Measurements from ENCODE around the gene YPEL3.
"Not testable (repeated sequence)": the region's sequence is repeated elsewhere in the genome, so short reads cannot be mapped to it uniquely, and the experiment has no call there.

YPEL3 gene

DNA sequence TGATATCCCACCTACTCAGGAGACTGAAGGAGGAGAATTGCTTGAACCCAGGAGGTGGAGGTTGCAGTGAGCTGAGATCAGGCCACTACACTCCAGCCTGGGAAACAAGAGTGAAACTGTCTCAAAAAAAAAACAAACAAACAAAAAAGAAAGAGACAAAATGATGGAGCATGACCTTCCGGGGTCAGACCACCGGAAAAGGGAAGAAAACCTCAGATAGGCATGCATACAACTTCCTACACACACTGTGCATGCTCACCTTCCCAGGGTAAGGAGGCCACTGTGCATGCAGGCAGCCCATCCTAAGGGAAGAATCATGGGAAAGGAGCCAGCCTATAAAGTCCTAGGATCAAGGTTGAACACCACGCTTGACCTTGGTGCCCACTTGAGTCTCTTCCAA lies 36.6 kb upstream of the YPEL3 start:
- DNase-seq (ENCODE audit: extremely low spot score): no peak
- CTCF ChIA-PET: no interaction called here
- POLR2A ChIA-PET: no interaction called here
- TF ChIP-seq FOXM1 (IDR thresholded peaks at IDR 0.05; ENCODE audit: borderline replicate concordance) (no peak), NFRKB (IDR thresholded peaks at IDR 0.05) (no peak), SUZ12 (IDR thresholded peaks at IDR 0.05) (no peak), TARDBP (IDR thresholded peaks at IDR 0.05) (no peak), L3MBTL2 (conservative IDR thresholded peaks at IDR 0.05) (no peak), ELF4 (IDR thresholded peaks at IDR 0.05) (no peak), BHLHE40 (IDR thresholded peaks at IDR 0.05; ENCODE audit: borderline replicate concordance) (no peak), ZNF384 (IDR thresholded peaks at IDR 0.05) (no peak), SP1 (IDR thresholded peaks at IDR 0.05) (no peak)
- TF ChIP-seq, protein P1, sequence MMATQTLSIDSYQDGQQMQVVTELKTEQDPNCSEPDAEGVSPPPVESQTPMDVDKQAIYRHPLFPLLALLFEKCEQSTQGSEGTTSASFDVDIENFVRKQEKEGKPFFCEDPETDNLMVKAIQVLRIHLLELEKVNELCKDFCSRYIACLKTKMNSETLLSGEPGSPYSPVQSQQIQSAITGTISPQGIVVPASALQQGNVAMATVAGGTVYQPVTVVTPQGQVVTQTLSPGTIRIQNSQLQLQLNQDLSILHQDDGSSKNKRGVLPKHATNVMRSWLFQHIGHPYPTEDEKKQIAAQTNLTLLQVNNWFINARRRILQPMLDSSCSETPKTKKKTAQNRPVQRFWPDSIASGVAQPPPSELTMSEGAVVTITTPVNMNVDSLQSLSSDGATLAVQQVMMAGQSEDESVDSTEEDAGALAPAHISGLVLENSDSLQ (IDR thresholded peaks at IDR 0.05): no peak

DNA sequence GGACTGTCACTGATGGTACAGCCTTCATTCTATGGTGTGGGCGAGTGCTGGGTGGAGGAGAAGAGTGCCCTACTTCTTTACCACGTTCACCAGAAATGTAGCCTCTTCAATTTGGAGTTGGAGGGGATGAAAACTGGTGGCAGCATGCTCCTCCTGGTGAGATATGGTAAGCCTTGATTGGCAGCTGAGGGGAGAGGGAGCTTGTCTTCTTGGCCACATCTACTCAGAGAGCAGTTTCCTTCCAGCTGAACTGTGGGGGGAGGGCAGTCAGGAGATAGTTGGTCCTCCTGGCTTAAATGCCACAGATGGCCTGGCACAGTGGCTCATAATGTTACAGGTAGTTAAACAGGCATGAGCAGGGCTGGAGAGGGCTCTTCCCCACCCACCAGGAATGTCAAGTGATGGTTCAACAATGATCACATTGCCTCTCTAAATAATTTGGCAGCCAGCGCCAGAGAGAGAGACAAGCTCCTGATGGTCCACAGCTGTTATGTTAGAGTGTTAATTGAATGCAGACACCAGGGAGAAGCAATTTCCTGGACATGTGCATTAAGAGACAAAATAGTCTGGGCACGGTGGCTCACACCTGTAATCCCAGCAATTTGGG lies 36.0 kb upstream of the YPEL3 start:
- no peak for DNase-seq (ENCODE audit: extremely low spot score)
- ChIA-PET POLR2A (no interaction called here), CTCF (interaction anchor here (0.8 kb wide), 1 partner anchor 20 kb away, joined by 4 read pairs; no protein-coding TSS in a partner anchor)
- TF ChIP-seq ARNT (IDR thresholded peaks at IDR 0.05) (no peak), ELF4 (IDR thresholded peaks at IDR 0.05) (no peak), HDGF (IDR thresholded peaks at IDR 0.05; ENCODE audit: borderline replicate concordance) (no peak), FOXK2 (IDR thresholded peaks at IDR 0.05) (no peak), ZNF384 (IDR thresholded peaks at IDR 0.05) (no peak), TARDBP (IDR thresholded peaks at IDR 0.05) (no peak), NFRKB (IDR thresholded peaks at IDR 0.05) (no peak), FOXM1 (IDR thresholded peaks at IDR 0.05; ENCODE audit: borderline replicate concordance) (no peak), SP1 (IDR thresholded peaks at IDR 0.05) (no peak), FOXA1 (IDR thresholded peaks at IDR 0.05) (no peak), BHLHE40 (IDR thresholded peaks at IDR 0.05; ENCODE audit: borderline replicate concordance) (no peak), CTBP1 (IDR thresholded peaks at IDR 0.05; ENCODE audit: borderline replicate concordance) (no peak), LEF1 (IDR thresholded peaks at IDR 0.05; ENCODE audit: borderline replicate concordance) (no peak), SUZ12 (IDR thresholded peaks at IDR 0.05) (no peak), L3MBTL2 (conservative IDR thresholded peaks at IDR 0.05) (no peak)
- TF ChIP-seq, protein P1 (IDR thresholded peaks at IDR 0.05): no peak

DNA sequence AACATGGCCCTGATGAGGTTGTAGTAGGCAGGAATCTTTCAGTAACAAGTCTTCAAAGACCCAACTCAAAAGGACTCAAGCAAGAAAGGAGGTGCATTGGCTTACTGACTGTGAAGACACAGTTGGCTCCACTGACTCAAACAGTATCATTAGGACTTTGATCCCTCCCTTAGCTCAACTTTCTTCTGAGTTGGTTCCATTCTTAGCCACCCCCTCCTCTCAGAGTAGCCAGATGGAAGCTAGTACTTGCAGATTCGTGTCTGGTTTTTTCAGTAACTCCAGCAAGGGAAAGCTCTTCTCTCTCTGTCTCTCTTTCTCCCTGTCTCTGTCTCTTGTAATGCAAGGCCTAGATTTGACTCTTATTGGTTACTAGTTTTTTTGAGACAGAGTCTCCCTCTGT lies 32.0 kb upstream of the YPEL3 start:
- TF ChIP-seq SP1 (IDR thresholded peaks at IDR 0.05): no peak
- no peak for TF ChIP-seq FOXA1 (IDR thresholded peaks at IDR 0.05)
- no peak for TF ChIP-seq ARNT (IDR thresholded peaks at IDR 0.05)
- TF ChIP-seq NFRKB (IDR thresholded peaks at IDR 0.05): no peak
- TF ChIP-seq HDGF (IDR thresholded peaks at IDR 0.05; ENCODE audit: borderline replicate concordance): no peak
- TF ChIP-seq L3MBTL2 (conservative IDR thresholded peaks at IDR 0.05): no peak
- no peak for TF ChIP-seq LEF1 (IDR thresholded peaks at IDR 0.05; ENCODE audit: borderline replicate concordance)
- no peak for TF ChIP-seq TARDBP (IDR thresholded peaks at IDR 0.05)
- TF ChIP-seq FOXK2 (IDR thresholded peaks at IDR 0.05): no peak
- no peak for TF ChIP-seq SUZ12 (IDR thresholded peaks at IDR 0.05)
- TF ChIP-seq, protein P1 (IDR thresholded peaks at IDR 0.05): no peak
- TF ChIP-seq FOXM1 (IDR thresholded peaks at IDR 0.05; ENCODE audit: borderline replicate concordance): no peak
- TF ChIP-seq ZNF384 (IDR thresholded peaks at IDR 0.05): no peak
- TF ChIP-seq ELF4 (IDR thresholded peaks at IDR 0.05): no peak
- no peak for TF ChIP-seq BHLHE40 (IDR thresholded peaks at IDR 0.05; ENCODE audit: borderline replicate concordance)
- no peak for DNase-seq (ENCODE audit: extremely low spot score)
- ChIA-PET CTCF (interaction anchor here (1.1 kb wide), 1 partner anchor 36 kb away, joined by 3 read pairs; no protein-coding TSS in a partner anchor), POLR2A (interaction anchor here (0.8 to 0.9 kb wide), 3 partner anchors 12 to 430 kb away, joined by 3 read pairs; partner anchors contain the start of genes ALDOA and ZNF764)

DNA sequence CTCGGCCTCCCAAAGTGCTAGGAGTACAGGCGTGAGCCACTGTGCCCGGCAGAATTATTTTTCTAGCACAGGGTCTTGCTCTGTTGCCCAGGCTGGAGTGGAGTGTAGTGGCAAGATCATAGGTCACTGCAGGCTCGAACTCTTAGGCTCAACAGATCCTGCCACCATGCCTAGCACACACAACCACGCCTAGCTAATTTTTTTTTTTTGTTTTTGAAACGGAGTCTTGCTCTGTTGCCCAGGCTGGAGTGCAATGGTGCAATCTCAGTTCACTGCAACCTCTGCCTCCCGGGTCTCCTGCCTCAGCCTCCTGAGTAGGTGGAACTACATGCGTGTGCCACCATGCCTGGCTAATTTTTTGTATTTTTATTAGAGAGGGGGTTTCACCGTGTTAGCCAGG lies 29.7 kb upstream of the YPEL3 start:
- not testable (repeated sequence) for DNase-seq (ENCODE audit: extremely low spot score)
- CTCF ChIA-PET: interaction anchor here (0.8 to 1.3 kb wide), 4 partner anchors 11 to 290 kb away, joined by 3 to 7 read pairs (median 4); partner anchors contain the start of gene TBX6
- POLR2A ChIA-PET: interaction anchor here (1.1 to 1.2 kb wide), 2 partner anchors 11 to 60 kb away, joined by 3 to 4 read pairs; partner anchors contain the start of gene ALDOA

DNA sequence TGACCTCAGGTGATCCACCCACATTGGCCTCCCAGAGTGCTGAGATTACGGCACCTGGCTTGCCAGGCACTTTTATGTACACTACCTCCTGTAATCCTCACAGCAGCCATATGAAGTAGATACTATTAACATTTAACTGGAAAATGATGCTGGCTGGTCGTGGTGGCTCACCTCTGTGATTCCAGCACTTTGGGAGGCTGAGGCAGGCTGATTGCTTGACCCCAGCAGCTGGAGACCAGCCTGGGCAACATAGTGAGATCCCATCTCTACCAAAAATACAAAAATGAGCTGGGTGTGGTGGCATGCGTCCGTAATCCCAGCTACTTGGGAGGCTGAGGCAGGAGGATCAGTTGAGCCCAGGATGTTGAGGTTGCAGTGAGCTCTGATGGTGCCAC lies 29.0 kb upstream of the YPEL3 start:
- CTCF ChIA-PET: interaction anchor here (1.2 kb wide), 2 partner anchors 12 to 246 kb away, joined by 3 read pairs; no protein-coding TSS in a partner anchor
- TF ChIP-seq SUZ12 (IDR thresholded peaks at IDR 0.05) (no peak), BHLHE40 (IDR thresholded peaks at IDR 0.05; ENCODE audit: borderline replicate concordance) (no peak), CTBP1 (IDR thresholded peaks at IDR 0.05; ENCODE audit: borderline replicate concordance) (no peak), HDGF (IDR thresholded peaks at IDR 0.05; ENCODE audit: borderline replicate concordance) (no peak), L3MBTL2 (conservative IDR thresholded peaks at IDR 0.05) (no peak), FOXA1 (IDR thresholded peaks at IDR 0.05) (no peak), ELF4 (IDR thresholded peaks at IDR 0.05) (no peak), SP1 (IDR thresholded peaks at IDR 0.05) (no peak), ARNT (IDR thresholded peaks at IDR 0.05) (no peak)
- POLR2A ChIA-PET: interaction anchor here (1.1 to 1.6 kb wide), 4 partner anchors 10 to 59 kb away, joined by 3 to 7 read pairs (median 4); partner anchors contain the start of gene ALDOA
- DNase-seq (ENCODE audit: extremely low spot score): no peak

DNA sequence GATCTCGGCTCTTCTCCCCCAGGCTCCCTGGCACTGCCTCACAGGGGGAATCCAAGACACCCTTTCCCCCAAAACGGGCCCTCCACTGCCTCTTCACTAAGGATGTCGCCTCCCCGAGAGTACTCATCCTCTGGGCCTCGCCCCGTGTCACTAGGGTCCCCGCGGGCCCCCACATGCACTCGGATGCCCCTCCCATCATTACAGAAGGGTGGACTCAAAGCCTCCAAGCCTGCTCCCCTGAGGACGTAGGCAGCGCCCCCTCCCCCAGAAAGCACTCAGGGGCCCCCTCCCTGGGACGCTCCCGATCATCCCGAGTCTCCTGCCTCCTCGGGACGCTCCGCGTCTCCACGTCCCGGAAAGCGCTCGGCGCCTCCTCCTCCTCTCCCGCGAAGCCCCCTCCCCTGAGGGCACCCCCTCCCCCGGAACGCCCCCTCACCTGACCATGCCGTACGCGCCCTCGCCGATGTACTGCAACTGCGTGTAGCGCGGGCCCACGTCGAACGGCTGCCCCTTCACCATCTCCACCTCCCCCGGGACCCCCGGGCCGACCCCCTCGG lies 26.7 kb upstream of the YPEL3 start:
- no peak for DNase-seq (ENCODE audit: extremely low spot score)
- ChIA-PET CTCF (no interaction called here), POLR2A (interaction anchor here (0.5 to 1.5 kb wide), 9 partner anchors 9 to 916 kb away, joined by 3 to 7 read pairs (median 5); partner anchors contain the start of genes CORO1A, GDPD3, TBX6 and ZNF747)
- TF ChIP-seq BHLHE40 (IDR thresholded peaks at IDR 0.05; ENCODE audit: borderline replicate concordance): no peak
- TF ChIP-seq L3MBTL2 (conservative IDR thresholded peaks at IDR 0.05): no peak
- TF ChIP-seq FOXA1 (IDR thresholded peaks at IDR 0.05): no peak
- no peak for TF ChIP-seq SUZ12 (IDR thresholded peaks at IDR 0.05)
- no peak for TF ChIP-seq SP1 (IDR thresholded peaks at IDR 0.05)
- no peak for TF ChIP-seq ELF4 (IDR thresholded peaks at IDR 0.05)
- TF ChIP-seq, protein P1 (IDR thresholded peaks at IDR 0.05): no peak
- no peak for TF ChIP-seq LEF1 (IDR thresholded peaks at IDR 0.05; ENCODE audit: borderline replicate concordance)
- TF ChIP-seq TARDBP (IDR thresholded peaks at IDR 0.05): no peak
- no peak for TF ChIP-seq ARNT (IDR thresholded peaks at IDR 0.05)
- no peak for TF ChIP-seq CTBP1 (IDR thresholded peaks at IDR 0.05; ENCODE audit: borderline replicate concordance)
- TF ChIP-seq HDGF (IDR thresholded peaks at IDR 0.05; ENCODE audit: borderline replicate concordance): no peak
- TF ChIP-seq FOXK2 (IDR thresholded peaks at IDR 0.05): no peak
- no peak for TF ChIP-seq ZNF384 (IDR thresholded peaks at IDR 0.05)
- no peak for TF ChIP-seq NFRKB (IDR thresholded peaks at IDR 0.05)

Measured in HEK293T (cell line).